A549 (cell line): Measurements from ENCODE around the gene MYBPHL.

Experiments used
- CTCF ChIP-seq: fragments of >200 bp; sonication (Bioruptor Twin); formaldehyde crosslinking; IDR thresholded peaks from 3 replicates; pipeline ENCODE4 v1.5.1; 2016
- ELK1 ChIP-seq: fragments of 150-350 bp; IDR thresholded peaks from 2 replicates; pipeline ENCODE4 v1.6.1; 2014; ENCODE audit warnings: low read depth, mild to moderate bottlenecking, low read length
- EP300 ChIP-seq, 2 experiments: fragments of >200 bp; sonication (Bioruptor Twin); formaldehyde crosslinking; IDR thresholded peaks; 2 replicates in 1 of 2; 3 replicates in 1 of 2; pipeline ENCODE4 v1.6.1; 2016 to 2017
- ESRRA ChIP-seq: fragments of 150-350 bp; IDR thresholded peaks from 2 replicates; pipeline ENCODE4 v1.6.1; 2014; ENCODE audit warnings: mild to moderate bottlenecking, low read length, borderline replicate concordance
- FOXS1 ChIP-seq: fragments of 250-450 bp; sonication (Bioruptor Pico); IDR thresholded peaks from 2 replicates; pipeline ENCODE4 v1.5.0; 2020; ENCODE audit warnings: mild to moderate bottlenecking, moderate library complexity
- POLR2A ChIP-seq: IDR thresholded peaks from 2 replicates; pipeline ENCODE4 v1.6.1; 2012; ENCODE audit warnings: mild to moderate bottlenecking, low read length
- RAD21 ChIP-seq, 2 experiments: fragments of >200 bp in 1 of 2; sonication (Bioruptor Twin) in 1 of 2; formaldehyde crosslinking in 1 of 2; IDR thresholded peaks in 1 of 2; conservative IDR thresholded peaks in 1 of 2; 2 replicates in 1 of 2; 3 replicates in 1 of 2; pipeline ENCODE4 v1.6.1; 2012 to 2018; ENCODE audit warnings: inconsistent platforms in 1 of 2
- RCOR1 ChIP-seq: fragments of 150-350 bp; IDR thresholded peaks from 2 replicates; pipeline ENCODE4 v1.6.1; 2014; ENCODE audit warnings: antibody characterized with exemption, low read length, low read depth
- REST ChIP-seq: fragments of 200-600 bp; sonication (generic); IDR thresholded peaks from 2 replicates; pipeline ENCODE4 v1.6.1; 2016; ENCODE audit warnings: antibody characterized with exemption, mild to moderate bottlenecking, moderate library complexity
- RFX5 ChIP-seq: fragments of 450-650 bp; IDR thresholded peaks from 2 replicates; pipeline ENCODE4 v1.7.1; 2014; ENCODE audit warnings: antibody characterized with exemption, mild to moderate bottlenecking, moderate library complexity
- RNF2 ChIP-seq: fragments of 200-600 bp; sonication (generic); IDR thresholded peaks from 2 replicates; pipeline ENCODE4 v1.6.1; 2016; ENCODE audit warnings: low read depth, mild to moderate bottlenecking, antibody characterized with exemption, moderate library complexity, borderline replicate concordance
- SMC3 ChIP-seq: fragments of >200 bp; sonication (Bioruptor Twin); formaldehyde crosslinking; IDR thresholded peaks from 3 replicates; pipeline ENCODE4 v1.6.1; 2018; ENCODE audit warnings: inconsistent platforms
- ZFP36 ChIP-seq: fragments of 450-650 bp; IDR thresholded peaks from 2 replicates; pipeline ENCODE4 v1.6.1; 2014; ENCODE audit warnings: borderline replicate concordance; ENCODE audit not compliant: partially characterized antibody

GRCh38 chr1:109314795-109315194 lies 8.0 kb upstream of the MYBPHL start:
- no peak for TF ChIP-seq ESRRA
- TF ChIP-seq POLR2A, result no peak
- TF ChIP-seq SMC3, result no peak
- no peak for TF ChIP-seq CTCF
- no peak for TF ChIP-seq RCOR1
- no peak for TF ChIP-seq RNF2
- no peak for TF ChIP-seq RAD21 (conservative IDR thresholded peaks at IDR 0.05 in 1 of 2, IDR thresholded peaks at IDR 0.05 in 1 of 2)
- no peak for TF ChIP-seq EP300 (IDR thresholded peaks at IDR 0.05)
- no peak for TF ChIP-seq ZFP36
- TF ChIP-seq RFX5, result no peak
- TF ChIP-seq FOXS1 (CRISPR knock-in tag), result no peak
- TF ChIP-seq REST, result no peak
- no peak for TF ChIP-seq ELK1
